GM18519 (cell line): Measurements from ENCODE around the gene PNRC2.

Experiments used
- ATAC-seq: cut with Tn5 transposase; IDR thresholded peaks from one replicate; pipeline ENCODE4 v1.9.1; 2021; ENCODE audit warnings: mild to moderate bottlenecking, moderate library complexity; ENCODE audit not compliant: unreplicated experiment, low FRiP score

PNRC2 gene

GRCh38 chr1:23959461-23960290 is at the start of gene PNRC2:
TSS of gene PNRC2 (plus strand) at chr1:23959828. CDS start at chr1:23961458, 1,630 bp downstream.
- peak; percentile 48 for ATAC-seq

- no peak for ATAC-seq
These were observed 49.5 kb upstream of the PNRC2 start for GRCh38 chr1:23910144-23910543.

GRCh38 chr1:23910553-23911246 is 48.9 kb upstream of the PNRC2 start:
- ATAC-seq, result no peak

GRCh38 chr1:23911921-23912320 is 47.7 kb upstream of the PNRC2 start:
- no peak for ATAC-seq

- ATAC-seq, result no peak
These were observed 46.3 kb upstream of the PNRC2 start, which contains the start of gene CNR2 for GRCh38 chr1:23913212-23913880. TSS of gene CNR2 (minus strand) at chr1:23913362. CDS start at chr1:23875617, 37,745 bp downstream.

GRCh38 chr1:23914921-23915320 is 44.7 kb upstream of the PNRC2 start:
- no peak for ATAC-seq

- ATAC-seq, result no peak
These were observed 44.2 kb upstream of the PNRC2 start for GRCh38 chr1:23915466-23915865.

GRCh38 chr1:23916209-23917131 is 43.2 kb upstream of the PNRC2 start:
- ATAC-seq, result peak; percentile 54

- ATAC-seq, result no peak
These were observed 37.2 kb upstream of the PNRC2 start for GRCh38 chr1:23922321-23922943.

- ATAC-seq, result no peak
These were observed 35.8 kb upstream of the PNRC2 start for GRCh38 chr1:23923592-23924499.

GRCh38 chr1:23924601-23925000 is 35.0 kb upstream of the PNRC2 start:
- ATAC-seq, result no peak

GRCh38 chr1:23925279-23925678 is 34.3 kb upstream of the PNRC2 start:
- no peak for ATAC-seq

- no peak for ATAC-seq
These were observed 32.5 kb upstream of the PNRC2 start for GRCh38 chr1:23927097-23927496.

GRCh38 chr1:23928789-23929188 is 30.8 kb upstream of the PNRC2 start:
- no peak for ATAC-seq

GRCh38 chr1:23930270-23930669 is 29.4 kb upstream of the PNRC2 start:
- ATAC-seq, result no peak

GRCh38 chr1:23930861-23931490 is 28.7 kb upstream of the PNRC2 start:
- ATAC-seq, result no peak

GRCh38 chr1:23931491-23931880 is 28.1 kb upstream of the PNRC2 start:
- no peak for ATAC-seq

GRCh38 chr1:23936481-23937176 is 23.0 kb upstream of the PNRC2 start:
- no peak for ATAC-seq
